Astrocyte of the spinal cord (primary cell): Measurements from ENCODE around the gene KCNJ6.

Source experiments
- DNase-seq: peaks from one replicate; pipeline ENCODE4 v3.0.0; 2011; ENCODE audit warnings: low read depth, low spot score
- H3K4me3 ChIP-seq: 2 replicates; pipeline ENCODE4 v1.5.1; 2011; ENCODE audit warnings: low read depth, mild to moderate bottlenecking, low read length, moderate library complexity
- in situ Hi-C: cut with HindIII; loops from 2 replicates; pipeline ENCODE4 v1.10.0; 2017; ENCODE audit warnings: low sequenced_read_pairs
- TF ChIP-seq, protein P1 (sequence below): IDR thresholded peaks from 2 replicates; pipeline ENCODE4 v1.5.1; 2012; ENCODE audit warnings: low read depth, mild to moderate bottlenecking, low read length, inconsistent platforms

Gene KCNJ6

DNA sequence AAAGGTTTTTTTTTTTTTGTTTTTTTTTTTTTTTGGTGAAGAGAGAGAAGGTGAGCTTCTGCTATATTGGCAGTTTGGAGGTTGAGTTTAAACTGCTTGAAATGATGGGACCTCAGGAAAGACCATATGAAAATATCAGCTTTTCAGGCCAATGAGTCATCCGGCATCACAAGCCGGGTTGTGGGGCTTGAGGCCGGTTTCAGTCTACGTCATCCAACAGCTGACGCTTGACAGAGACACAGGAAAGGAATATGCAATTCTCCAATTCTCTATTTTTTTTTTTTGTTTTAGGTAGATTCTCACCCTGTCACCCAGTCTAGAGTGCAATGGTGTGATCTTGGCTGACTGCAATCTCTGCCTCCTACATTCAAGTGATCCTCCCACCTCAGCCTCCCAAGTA, 52.4 kb downstream of the KCNJ6 start:
- peak; percentile 79 for DNase-seq
- TF ChIP-seq, protein P1, sequence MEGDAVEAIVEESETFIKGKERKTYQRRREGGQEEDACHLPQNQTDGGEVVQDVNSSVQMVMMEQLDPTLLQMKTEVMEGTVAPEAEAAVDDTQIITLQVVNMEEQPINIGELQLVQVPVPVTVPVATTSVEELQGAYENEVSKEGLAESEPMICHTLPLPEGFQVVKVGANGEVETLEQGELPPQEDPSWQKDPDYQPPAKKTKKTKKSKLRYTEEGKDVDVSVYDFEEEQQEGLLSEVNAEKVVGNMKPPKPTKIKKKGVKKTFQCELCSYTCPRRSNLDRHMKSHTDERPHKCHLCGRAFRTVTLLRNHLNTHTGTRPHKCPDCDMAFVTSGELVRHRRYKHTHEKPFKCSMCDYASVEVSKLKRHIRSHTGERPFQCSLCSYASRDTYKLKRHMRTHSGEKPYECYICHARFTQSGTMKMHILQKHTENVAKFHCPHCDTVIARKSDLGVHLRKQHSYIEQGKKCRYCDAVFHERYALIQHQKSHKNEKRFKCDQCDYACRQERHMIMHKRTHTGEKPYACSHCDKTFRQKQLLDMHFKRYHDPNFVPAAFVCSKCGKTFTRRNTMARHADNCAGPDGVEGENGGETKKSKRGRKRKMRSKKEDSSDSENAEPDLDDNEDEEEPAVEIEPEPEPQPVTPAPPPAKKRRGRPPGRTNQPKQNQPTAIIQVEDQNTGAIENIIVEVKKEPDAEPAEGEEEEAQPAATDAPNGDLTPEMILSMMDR, result no peak
- H3K4me3 ChIP-seq, result no peak overlapping the region
- in situ Hi-C loops, result no loop called here

DNA sequence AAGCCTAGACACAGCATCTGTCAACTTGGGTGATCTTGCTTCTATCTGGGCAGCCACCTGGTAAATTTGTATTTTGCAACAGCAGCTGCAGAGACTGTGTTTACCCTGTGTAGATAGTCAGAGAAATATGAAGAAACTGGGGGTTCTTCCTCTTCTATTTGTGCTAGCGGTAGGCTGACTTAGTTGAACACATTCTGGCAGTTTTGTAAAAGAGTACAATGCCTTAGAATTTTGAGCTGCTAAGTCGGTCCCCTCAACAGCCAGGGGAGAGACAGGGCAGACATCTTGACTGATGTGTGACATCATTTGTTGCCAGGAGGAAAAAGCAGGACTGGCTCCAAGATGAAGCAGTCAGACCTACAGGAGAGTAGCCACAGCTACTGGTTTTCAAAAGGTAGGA, 53.7 kb downstream of the KCNJ6 start:
- in situ Hi-C loops, result no loop called here
- H3K4me3 ChIP-seq, result no peak overlapping the region
- peak; percentile 32 for DNase-seq
- TF ChIP-seq, protein P1, result no peak

DNA sequence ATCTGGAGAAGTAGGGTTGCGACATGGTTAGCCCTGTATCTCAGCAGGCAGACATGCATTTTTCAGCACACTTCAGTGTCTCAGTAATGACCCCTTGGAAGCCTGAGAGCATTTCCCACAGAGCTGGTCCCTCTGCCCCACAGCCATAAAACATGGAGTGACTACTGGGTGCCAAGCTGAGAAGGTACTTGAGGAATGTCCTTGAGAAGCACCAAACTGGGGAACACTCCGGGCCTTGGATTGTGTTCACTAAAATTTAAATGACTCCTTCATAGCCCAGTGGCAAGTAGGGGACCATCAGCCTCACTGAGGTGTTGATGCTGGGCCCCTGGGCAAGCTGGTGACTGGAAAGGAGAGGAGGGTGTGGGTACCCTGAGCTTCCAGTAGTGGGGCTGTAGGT, 54.7 kb downstream of the KCNJ6 start:
- DNase-seq, result no peak
- H3K4me3 ChIP-seq, result no peak overlapping the region
- TF ChIP-seq, protein P1, result no peak
- in situ Hi-C loops, result no loop called here

DNA sequence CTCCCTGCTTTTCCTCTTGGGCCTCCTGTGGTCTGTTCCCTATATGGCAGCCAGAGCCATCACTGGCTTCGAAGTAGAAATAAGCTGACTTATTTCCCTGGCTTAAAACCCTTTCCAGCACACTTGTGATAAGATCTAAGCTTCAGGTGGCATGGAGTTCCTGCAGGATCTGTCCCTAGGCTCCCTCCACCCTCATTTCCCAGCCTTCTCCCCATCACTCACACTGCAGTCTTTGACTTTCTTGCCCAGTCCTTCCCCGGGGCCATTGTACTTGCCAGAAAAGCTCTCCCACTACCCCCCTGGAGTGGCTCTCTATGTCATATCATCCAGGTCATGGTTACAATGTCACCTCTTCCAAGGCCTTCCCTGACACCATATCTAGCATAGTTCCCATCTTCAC, 55.8 kb downstream of the KCNJ6 start:
- DNase-seq, result no peak
- TF ChIP-seq, protein P1, result no peak
- H3K4me3 ChIP-seq, result no peak overlapping the region
- in situ Hi-C loops, result no loop called here

DNA sequence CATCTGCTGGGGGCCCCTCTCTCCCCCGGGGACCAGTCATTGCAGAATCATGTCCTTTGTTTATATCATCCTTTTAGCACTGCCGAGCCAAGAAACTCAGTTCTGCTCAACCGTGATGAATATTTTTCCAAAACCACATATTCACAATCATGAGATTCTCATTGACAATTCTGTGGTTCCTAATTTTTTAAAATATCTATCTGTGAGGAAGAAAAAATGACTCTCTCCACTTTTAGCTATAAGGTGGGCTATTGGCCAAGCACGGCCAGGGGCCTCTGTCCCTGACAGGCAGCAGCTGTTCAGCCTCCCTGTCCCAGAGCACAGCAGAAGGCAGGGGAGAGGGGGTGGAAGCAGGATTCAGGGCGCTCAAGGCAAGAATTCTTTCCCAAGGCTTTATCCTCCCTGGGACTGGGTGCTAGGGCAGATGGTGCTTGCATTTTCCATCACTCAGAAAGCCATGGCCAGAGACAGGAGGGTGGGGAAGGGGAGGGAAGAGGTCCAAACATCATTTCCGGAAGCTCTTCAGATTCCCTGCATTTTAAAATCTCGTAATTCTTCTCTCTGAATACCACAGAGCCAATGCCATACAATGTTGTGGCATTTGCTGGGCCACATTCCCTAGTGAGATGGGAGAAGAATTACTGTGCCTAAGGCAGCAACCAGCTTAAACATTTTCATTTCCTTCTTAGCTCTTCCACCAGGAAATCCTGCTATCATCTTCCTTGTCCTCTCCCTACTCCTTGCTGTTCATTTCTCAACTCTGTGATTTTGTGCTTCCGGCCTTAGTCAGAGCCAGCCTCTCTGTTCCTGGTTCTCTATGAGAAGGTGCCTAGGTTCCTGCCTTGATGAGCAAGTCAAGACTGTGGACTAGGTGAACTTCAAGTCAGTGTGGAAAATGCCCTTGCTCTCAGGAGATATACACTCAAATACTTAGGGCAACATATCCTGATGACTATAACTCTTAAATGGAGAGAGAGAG, 60.3 kb downstream of the KCNJ6 start:
- TF ChIP-seq, protein P1, result no peak
- peak; percentile 69 for DNase-seq
- in situ Hi-C loops, result no loop called here
- no peak overlapping the region for H3K4me3 ChIP-seq

DNA sequence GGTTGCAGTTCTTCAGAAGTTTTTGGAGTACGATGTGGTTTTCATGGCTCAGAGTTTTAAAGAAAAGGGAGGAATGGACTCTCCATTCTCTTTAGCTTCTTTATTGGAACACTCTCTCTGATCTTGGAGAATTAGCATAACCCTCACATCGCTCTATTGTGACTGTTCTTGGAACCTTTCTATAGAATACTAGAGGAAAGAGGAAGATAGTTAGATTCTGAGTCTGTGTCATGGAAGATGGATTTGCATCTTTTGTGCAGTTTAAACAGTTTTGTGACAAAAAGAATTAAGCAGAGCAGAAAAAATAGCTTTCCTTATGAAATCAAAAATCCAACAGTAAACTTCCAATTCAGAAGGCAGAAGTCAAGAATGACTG, 61.0 kb downstream of the KCNJ6 start:
- in situ Hi-C loops, result no loop called here
- no peak for DNase-seq
- H3K4me3 ChIP-seq, result no peak overlapping the region
- TF ChIP-seq, protein P1, result no peak
